GM03348 (cell line): ENCODE data around the gene AATF.

Experiments used
- DNase-seq: peaks from one replicate; pipeline ENCODE4 v3.0.0; 2012; ENCODE audit warnings: low spot score

AATF gene

GRCh38 chr17:37082985-37083384, 134.2 kb downstream of the AATF start:
- DNase-seq = no peak

- no peak for DNase-seq
Measured at GRCh38 chr17:37083456-37083855, 134.7 kb downstream of the AATF start.

GRCh38 chr17:37084372-37084771, 135.6 kb downstream of the AATF start:
- DNase-seq = no peak

- DNase-seq = no peak
Measured at GRCh38 chr17:37086334-37086733, 137.6 kb downstream of the AATF start.

GRCh38 chr17:37086948-37087347, 138.2 kb downstream of the AATF start:
- no peak for DNase-seq

GRCh38 chr17:37087683-37088082, 138.9 kb downstream of the AATF start:
- DNase-seq = no peak

- no peak for DNase-seq
Measured at GRCh38 chr17:37088459-37088858, 139.7 kb downstream of the AATF start.

- DNase-seq = no peak
Measured at GRCh38 chr17:37088913-37089312, 140.2 kb downstream of the AATF start.

- DNase-seq = no peak
Measured at GRCh38 chr17:37089956-37090355, 141.2 kb downstream of the AATF start.

GRCh38 chr17:37090941-37091340, 142.2 kb downstream of the AATF start:
- no peak for DNase-seq

- no peak for DNase-seq
Measured at GRCh38 chr17:37092071-37092470, 143.3 kb downstream of the AATF start.

GRCh38 chr17:37092701-37093100, 143.9 kb downstream of the AATF start:
- DNase-seq = no peak

GRCh38 chr17:37094391-37094790, 145.6 kb downstream of the AATF start:
- DNase-seq = no peak

GRCh38 chr17:37096071-37096470, 147.3 kb downstream of the AATF start:
- DNase-seq = no peak

GRCh38 chr17:37097154-37097553, 148.4 kb downstream of the AATF start:
- no peak for DNase-seq

GRCh38 chr17:37098152-37098551, 149.4 kb downstream of the AATF start:
- DNase-seq = no peak

- DNase-seq = no peak
Measured at GRCh38 chr17:37098910-37099664, 150.3 kb downstream of the AATF start.

GRCh38 chr17:37100231-37100630, 151.5 kb downstream of the AATF start:
- DNase-seq = no peak

GRCh38 chr17:37101306-37101705, 152.6 kb downstream of the AATF start:
- DNase-seq = no peak

GRCh38 chr17:37103231-37103630, 154.5 kb downstream of the AATF start:
- DNase-seq = no peak

- no peak for DNase-seq
Measured at GRCh38 chr17:37106049-37106448, 157.3 kb downstream of the AATF start.
